IgD-negative memory B cell (primary cell): ENCODE data around the gene NRARP. TPM values are rescaled to one million over a fixed set of nuclear protein-coding genes. Genes with fewer than 3 reads are reported as not detected.

Experiments
- H3K27ac Mint-ChIP-seq, 3 donors: one replicate each; pipeline ENCODE4 v1.8.0; 2020 to 2022; ENCODE audit warnings: mild to moderate bottlenecking in 3 of 3, mixed read lengths in 3 of 3, moderate library complexity in 1 of 3
- H3K27me3 Mint-ChIP-seq: one replicate; pipeline ENCODE4 v1.8.0; 2021; ENCODE audit warnings: mixed read lengths
- H3K36me3 Mint-ChIP-seq: one replicate; pipeline ENCODE4 v1.8.0; 2020; ENCODE audit warnings: mild to moderate bottlenecking, mixed read lengths
- H3K4me1 Mint-ChIP-seq, 3 donors: one replicate each; pipeline ENCODE4 v1.8.0; 2020 to 2022; ENCODE audit warnings: mixed read lengths in 3 of 3, mild to moderate bottlenecking in 1 of 3
- H3K4me3 Mint-ChIP-seq, 4 donors: one replicate each; pipeline ENCODE4 v1.8.0; 2020 to 2022; ENCODE audit warnings: mild to moderate bottlenecking in 4 of 4, mixed read lengths in 4 of 4, moderate library complexity in 3 of 4
- H3K9me3 Mint-ChIP-seq, 3 donors: one replicate each; pipeline ENCODE4 v1.8.0; 2020 to 2021; ENCODE audit warnings: mixed read lengths in 3 of 3, mild to moderate bottlenecking in 1 of 3
- polyA plus RNA-seq: library from polyadenylated mRNA; unstranded; fragments of 300-500 nt; fragmentation: Illumina TruSeq; gene quantifications from one replicate; pipeline ENCODE4 v1.2.3, GENCODE V29; 2021

The NRARP gene
- polyA plus RNA-seq, 1 donor from 2014 or later, result not detected

DNA sequence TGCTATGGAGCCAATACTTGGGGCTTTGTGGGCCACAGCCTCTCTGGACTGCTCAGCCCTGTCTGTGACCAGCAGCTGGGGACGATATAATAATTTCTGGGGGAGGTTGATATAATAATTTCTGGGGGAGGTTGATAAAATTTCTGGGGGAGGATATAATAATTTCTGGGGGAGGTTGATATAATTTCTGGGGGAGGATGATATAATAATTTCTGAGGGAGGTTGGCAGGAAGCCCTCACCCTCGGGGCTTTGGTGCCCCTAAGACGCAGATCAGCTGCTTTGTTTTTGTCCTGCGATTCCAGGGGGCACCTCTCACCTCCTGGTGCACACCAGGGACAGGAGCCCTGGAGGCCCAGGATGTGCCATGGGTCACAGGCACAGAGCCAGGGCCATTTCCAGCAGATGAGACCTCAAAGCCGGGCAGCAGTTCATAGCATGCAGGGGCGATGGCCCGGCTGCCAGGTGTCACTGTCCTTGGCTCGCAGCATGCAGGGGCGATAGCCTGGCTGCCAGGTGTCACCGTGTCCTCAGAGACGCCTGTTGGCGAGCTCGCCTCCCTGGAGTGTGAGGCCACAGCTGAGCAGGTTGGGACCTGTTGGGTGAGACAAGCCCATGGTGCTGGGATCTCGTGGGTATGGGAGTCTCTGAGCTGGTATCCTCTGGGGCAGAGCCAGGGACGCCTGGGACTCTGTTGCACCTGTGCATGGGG is 28.3 kb downstream of the NRARP start:
- Mint-ChIP-seq H3K9me3 (no peaks in the 10 kb centered on the region), H3K27me3 (no peaks in the 10 kb centered on the region), H3K4me1 (peaks cover 17 to 40% (median 35%) of the 10 kb centered on the region in 3 donors), H3K36me3 (peaks cover 6% of the 10 kb centered on the region), H3K27ac (peak overlapping the region in 2 of 3 donors; percentile 74 to 76), H3K4me3 (peak overlapping the region in 1 of 4 donors; percentile 84)

- Mint-ChIP-seq H3K4me1 (peaks cover 22 to 43% (median 39%) of the 10 kb centered on the region in 3 donors), H3K36me3 (peaks cover 6% of the 10 kb centered on the region)
Measured at GRCh38 chr9:137273095-137273490, 29.0 kb downstream of the NRARP start.

GRCh38 chr9:137272241-137273094 is 29.6 kb downstream of the NRARP start:
- Mint-ChIP-seq H3K27me3 (no peaks in the 10 kb centered on the region), H3K36me3 (peaks cover 6% of the 10 kb centered on the region), H3K4me1 (peaks cover 28 to 46% (median 44%) of the 10 kb centered on the region in 3 donors), H3K4me3 (no peak overlapping the region), H3K9me3 (no peaks in the 10 kb centered on the region), H3K27ac (peak overlapping the region in 1 of 3 donors; percentile 65)

More at GRCh38 chr9:137273095-137273490, 29.0 kb downstream of the NRARP start:
- H3K9me3 Mint-ChIP-seq, result no peaks in the 10 kb centered on the region
- no peaks in the 10 kb centered on the region for H3K27me3 Mint-ChIP-seq
- H3K4me3 Mint-ChIP-seq, result peak overlapping the region in 1 of 4 donors; percentile 84
- no peak overlapping the region for H3K27ac Mint-ChIP-seq

DNA sequence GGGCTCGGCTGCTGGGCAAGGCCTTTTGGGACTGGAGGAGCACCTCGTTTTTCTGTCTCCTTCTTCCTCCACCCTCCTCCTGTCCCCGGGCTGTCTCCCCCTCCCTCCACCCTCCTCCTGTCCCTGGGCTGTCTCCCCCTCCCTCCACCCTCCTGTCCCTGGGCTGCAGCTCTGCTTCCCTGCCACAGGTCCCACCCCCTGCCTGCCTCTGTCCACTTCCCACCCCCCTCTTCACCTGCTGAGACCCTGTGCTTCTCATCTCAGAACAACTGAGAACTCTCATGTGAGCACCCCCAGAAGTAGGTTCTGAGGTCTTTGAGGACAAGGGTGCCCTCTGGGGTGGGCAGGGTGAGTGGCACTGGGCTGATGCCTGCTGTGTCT is 30.4 kb downstream of the NRARP start:
- peaks cover 28 to 46% (median 46%) of the 10 kb centered on the region in 3 donors for H3K4me1 Mint-ChIP-seq
- H3K27ac Mint-ChIP-seq, result peak overlapping the region; percentile 31 to 85 (median 65)
- H3K36me3 Mint-ChIP-seq, result peaks cover 6% of the 10 kb centered on the region
- peak overlapping the region in 1 of 4 donors; percentile 31 for H3K4me3 Mint-ChIP-seq
- H3K27me3 Mint-ChIP-seq, result no peaks in the 10 kb centered on the region
- H3K9me3 Mint-ChIP-seq, result no peaks in the 10 kb centered on the region

DNA sequence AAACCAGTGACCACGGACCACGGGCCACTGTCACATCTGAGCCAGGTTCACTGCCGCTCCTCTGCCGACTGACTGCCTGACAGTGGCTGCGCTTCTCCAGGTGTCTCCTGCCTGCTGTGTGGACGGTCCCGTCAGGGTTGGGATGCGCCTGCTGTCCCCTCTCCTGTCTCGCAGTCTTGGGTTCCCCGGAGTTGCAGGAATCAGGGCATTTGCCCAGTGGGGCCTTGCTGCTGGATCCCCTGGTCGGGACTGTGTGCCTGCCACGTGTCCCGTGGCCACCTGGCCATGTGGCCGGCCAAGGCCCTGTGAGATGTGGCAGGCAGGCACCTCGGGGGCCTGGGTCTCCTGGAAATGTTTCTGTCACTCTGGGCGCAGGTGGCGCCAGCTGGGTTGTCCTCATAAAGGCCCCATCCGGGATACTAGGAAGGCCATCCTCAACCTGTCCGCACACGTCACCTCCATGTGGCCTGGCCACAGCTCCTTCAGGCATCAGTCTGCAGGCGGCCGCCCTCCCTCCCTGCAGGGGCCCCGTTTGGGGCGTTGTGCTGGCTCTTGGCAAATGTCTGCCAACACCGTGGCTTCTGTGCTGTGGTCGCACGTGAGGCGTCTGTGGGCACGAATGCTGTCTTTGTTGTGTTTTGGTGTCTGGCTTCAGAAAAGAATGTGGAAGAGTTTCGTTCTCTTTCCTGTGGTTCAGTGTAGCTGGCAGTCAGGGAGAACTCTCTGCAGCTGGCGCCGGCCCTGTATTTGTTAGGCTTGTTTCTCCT is 31.0 kb downstream of the NRARP start:
- Mint-ChIP-seq H3K27ac (peak overlapping the region; percentile 31 to 85 (median 65)), H3K36me3 (peaks cover 6% of the 10 kb centered on the region), H3K4me1 (peaks cover 28 to 46% (median 43%) of the 10 kb centered on the region in 3 donors), H3K27me3 (no peaks in the 10 kb centered on the region), H3K4me3 (peak overlapping the region in 2 of 4 donors; percentile 31 to 87), H3K9me3 (no peaks in the 10 kb centered on the region)

DNA sequence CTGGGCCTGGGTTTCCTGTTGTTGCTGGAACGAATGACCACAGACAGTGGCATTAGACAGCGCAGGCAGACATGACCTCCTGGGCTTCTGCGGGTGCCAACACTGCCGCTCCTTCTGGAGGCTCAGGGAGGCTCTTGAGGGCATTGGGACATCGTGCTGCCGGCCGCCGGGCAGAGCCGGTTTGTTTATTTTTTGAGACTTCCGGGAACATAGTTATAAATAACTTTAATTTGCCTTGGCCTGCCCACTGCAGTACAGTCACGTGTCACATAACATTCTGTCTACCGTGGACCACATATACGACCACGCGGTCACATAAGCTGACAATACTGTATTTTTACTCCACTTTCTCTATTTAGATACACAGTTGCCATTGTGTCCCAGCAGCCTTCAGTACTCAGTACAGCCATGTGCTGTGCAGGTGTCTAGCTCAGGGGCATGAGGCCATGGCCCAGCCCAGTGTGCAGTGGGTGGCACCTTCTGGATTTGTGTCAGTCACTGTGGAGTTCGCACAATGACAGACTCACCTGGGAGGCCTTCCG is 32.8 kb downstream of the NRARP start:
- H3K4me3 Mint-ChIP-seq, result peak overlapping the region; percentile 91 to 96 (median 94)
- peaks cover 6% of the 10 kb centered on the region for H3K36me3 Mint-ChIP-seq
- H3K27ac Mint-ChIP-seq, result peak overlapping the region; percentile 31 to 88 (median 86)
- H3K9me3 Mint-ChIP-seq, result no peaks in the 10 kb centered on the region
- H3K4me1 Mint-ChIP-seq, result peaks cover 24 to 31% (median 28%) of the 10 kb centered on the region in 3 donors
- no peaks in the 10 kb centered on the region for H3K27me3 Mint-ChIP-seq

GRCh38 chr9:137268538-137269201 is 33.4 kb downstream of the NRARP start:
- Mint-ChIP-seq H3K27ac (peak overlapping the region; percentile 31 to 93 (median 88)), H3K36me3 (peaks cover 6% of the 10 kb centered on the region), H3K9me3 (no peaks in the 10 kb centered on the region), H3K4me1 (peaks cover 23 to 32% (median 27%) of the 10 kb centered on the region in 3 donors), H3K4me3 (peak overlapping the region; percentile 91 to 96 (median 94)), H3K27me3 (no peaks in the 10 kb centered on the region)

DNA sequence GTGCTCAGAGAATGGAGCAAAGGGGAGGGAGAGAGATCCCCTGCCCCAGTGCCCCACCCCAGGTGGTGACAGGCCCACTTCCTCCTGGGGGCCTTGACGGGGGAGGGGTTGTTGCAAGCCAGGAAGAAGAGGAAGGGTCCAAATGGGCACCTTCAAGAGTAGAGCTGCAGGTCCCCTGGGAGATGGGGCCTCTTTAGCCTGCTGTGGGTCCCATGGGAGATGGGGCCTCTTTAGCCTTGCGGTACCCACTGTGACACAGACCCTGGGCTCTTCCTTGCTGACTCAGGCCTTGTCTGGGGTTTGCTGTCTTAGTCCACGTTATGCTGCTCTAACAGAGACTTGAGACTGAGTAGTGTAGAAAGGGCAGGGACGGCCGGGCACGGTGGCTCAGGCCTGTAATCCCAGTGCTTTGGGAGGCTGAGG is 34.1 kb downstream of the NRARP start:
- Mint-ChIP-seq H3K4me1 (peaks cover 23 to 34% (median 27%) of the 10 kb centered on the region in 3 donors), H3K4me3 (peak overlapping the region; percentile 91 to 96 (median 94)), H3K36me3 (peaks cover 6% of the 10 kb centered on the region)

GRCh38 chr9:137266585-137267453 is 35.3 kb downstream of the NRARP start:
- Mint-ChIP-seq H3K36me3 (peaks cover 6% of the 10 kb centered on the region), H3K27ac (peak overlapping the region in 1 of 3 donors; percentile 23)

More for the DNA sequence above, 34.1 kb downstream of the NRARP start:
- no peaks in the 10 kb centered on the region for H3K27me3 Mint-ChIP-seq
- H3K9me3 Mint-ChIP-seq, result no peaks in the 10 kb centered on the region
- peak overlapping the region; percentile 32 to 93 (median 88) for H3K27ac Mint-ChIP-seq

DNA sequence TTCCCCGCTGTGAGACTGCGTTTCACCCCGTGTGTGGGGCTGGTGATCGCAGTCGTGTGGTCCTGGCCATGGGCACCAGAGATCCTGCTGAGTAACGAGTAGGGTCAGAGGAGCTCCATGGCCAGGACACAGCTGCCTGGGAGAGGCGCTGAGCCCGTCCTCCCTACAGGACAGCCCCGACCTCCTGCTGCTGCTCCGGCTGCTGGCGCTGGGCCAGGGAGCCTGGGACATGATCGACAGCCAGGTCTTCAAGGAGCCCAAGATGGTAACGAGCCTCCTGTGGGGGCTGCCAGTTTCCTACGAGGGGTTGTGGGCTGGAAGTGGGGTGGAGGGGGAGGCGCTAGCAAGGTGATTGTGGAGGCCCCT is 35.9 kb downstream of the NRARP start:
- Mint-ChIP-seq H3K27me3 (no peaks in the 10 kb centered on the region), H3K4me1 (peaks cover 24 to 35% (median 28%) of the 10 kb centered on the region in 3 donors), H3K27ac (no peak overlapping the region), H3K36me3 (peaks cover 4% of the 10 kb centered on the region), H3K9me3 (no peaks in the 10 kb centered on the region), H3K4me3 (no peak overlapping the region)

More at GRCh38 chr9:137266585-137267453, 35.3 kb downstream of the NRARP start:
- Mint-ChIP-seq H3K4me1 (peaks cover 25 to 35% (median 27%) of the 10 kb centered on the region in 3 donors), H3K9me3 (no peaks in the 10 kb centered on the region), H3K27me3 (no peaks in the 10 kb centered on the region), H3K4me3 (peak overlapping the region in 2 of 4 donors; percentile 95 to 96)

- peaks cover 4% of the 10 kb centered on the region for H3K36me3 Mint-ChIP-seq
- peaks cover 20 to 32% (median 28%) of the 10 kb centered on the region in 3 donors for H3K4me1 Mint-ChIP-seq
- H3K4me3 Mint-ChIP-seq, result no peak overlapping the region
- H3K9me3 Mint-ChIP-seq, result no peaks in the 10 kb centered on the region
- H3K27ac Mint-ChIP-seq, result peak overlapping the region in 1 of 3 donors; percentile 63
- H3K27me3 Mint-ChIP-seq, result no peaks in the 10 kb centered on the region
Measured at GRCh38 chr9:137265496-137266161, 36.4 kb downstream of the NRARP start.

GRCh38 chr9:137264067-137264466 is 38.0 kb downstream of the NRARP start:
- H3K27ac Mint-ChIP-seq, result no peak overlapping the region
- no peaks in the 10 kb centered on the region for H3K9me3 Mint-ChIP-seq
- H3K27me3 Mint-ChIP-seq, result no peaks in the 10 kb centered on the region
- H3K4me3 Mint-ChIP-seq, result peak overlapping the region in 1 of 4 donors; percentile 29
- H3K36me3 Mint-ChIP-seq, result no peaks in the 10 kb centered on the region
- peaks cover 11 to 22% (median 19%) of the 10 kb centered on the region in 3 donors for H3K4me1 Mint-ChIP-seq

- H3K4me3 Mint-ChIP-seq, result no peak overlapping the region
- H3K9me3 Mint-ChIP-seq, result no peaks in the 10 kb centered on the region
- H3K27me3 Mint-ChIP-seq, result no peaks in the 10 kb centered on the region
- H3K4me1 Mint-ChIP-seq, result peaks cover 7 to 18% (median 15%) of the 10 kb centered on the region in 3 donors
- H3K36me3 Mint-ChIP-seq, result no peaks in the 10 kb centered on the region
- H3K27ac Mint-ChIP-seq, result no peak overlapping the region
Measured at GRCh38 chr9:137263506-137263905, 38.6 kb downstream of the NRARP start.
